Ishikawa (cell line): ENCODE results near the gene CCDC170.

ENCODE experiments used
- CREB1 ChIP-seq: IDR thresholded peaks from 2 replicates; pipeline ENCODE4 v1.6.1; 2012; ENCODE audit warnings: low read depth
- EGR1 ChIP-seq: IDR thresholded peaks from 2 replicates; pipeline ENCODE4 v1.6.1; 2012
- EP300 ChIP-seq: IDR thresholded peaks from 2 replicates; pipeline ENCODE4 v1.6.1; 2012; ENCODE audit warnings: borderline replicate concordance
- FOXM1 ChIP-seq: IDR thresholded peaks from 2 replicates; pipeline ENCODE4 v1.6.1; 2012; ENCODE audit warnings: low read depth, borderline replicate concordance
- MAX ChIP-seq: IDR thresholded peaks from 2 replicates; pipeline ENCODE4 v1.6.1; 2012
- NFIC ChIP-seq: IDR thresholded peaks from 2 replicates; pipeline ENCODE4 v1.6.1; 2012
- RAD21 ChIP-seq: IDR thresholded peaks from 2 replicates; pipeline ENCODE4 v1.6.1; 2012; ENCODE audit warnings: low read depth
- REST ChIP-seq: IDR thresholded peaks from 2 replicates; pipeline ENCODE4 v1.6.1; 2012; ENCODE audit warnings: low read depth, mild to moderate bottlenecking
- TAF1 ChIP-seq: IDR thresholded peaks from 2 replicates; pipeline ENCODE4 v1.6.1; 2012; ENCODE audit warnings: low read depth, mild to moderate bottlenecking
- YY1 ChIP-seq: IDR thresholded peaks from 2 replicates; pipeline ENCODE4 v1.6.1; 2012; ENCODE audit warnings: low read depth

DNA sequence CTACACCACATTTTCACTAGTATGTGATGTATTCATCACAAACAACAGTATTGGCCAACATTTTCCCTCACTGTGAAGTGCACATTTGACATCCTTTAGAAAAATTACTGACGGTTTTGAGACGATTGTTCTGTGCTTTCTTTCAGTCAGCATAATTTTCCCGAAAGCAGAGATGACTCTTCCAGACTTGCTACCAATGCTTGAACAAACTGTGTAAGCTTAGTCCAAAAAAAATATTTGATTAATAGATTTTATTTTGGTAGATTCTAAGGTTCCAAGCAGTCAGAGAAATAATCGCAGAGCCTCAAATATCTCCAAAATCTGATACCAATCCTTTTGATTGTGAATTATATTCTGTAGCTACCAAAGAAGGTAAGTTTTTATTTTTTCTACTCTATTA is 162.6 kb downstream of the CCDC170 start:
- TF ChIP-seq TAF1 (no peak), CREB1 (no peak), EP300 (no peak), YY1 (no peak), RAD21 (no peak), MAX (no peak), EGR1 (no peak), REST (no peak), NFIC (no peak), FOXM1 (no peak)
